Activated T-helper 17 cell treated with anti-CD3 and anti-CD28 coated beads, Interleukin-2, amount 50 U/mL, for 72 hours (primary cell): ENCODE data around the gene PTPRD. TPM values are rescaled to one million over a fixed set of nuclear protein-coding genes. Genes with fewer than 3 reads are reported as not detected.

ENCODE experiments used
- ATAC-seq: fragments of 150-1000 bp; cut with Tn5 transposase; replicated peaks from 2 replicates; pipeline ENCODE4 v1.10.0; 2021; ENCODE audit warnings: mild to moderate bottlenecking, moderate library complexity
- H3K27ac Mint-ChIP-seq: one replicate; pipeline ENCODE4 v1.8.0; 2022; ENCODE audit warnings: mixed read lengths
- H3K27me3 Mint-ChIP-seq: one replicate; pipeline ENCODE4 v1.8.0; 2022; ENCODE audit warnings: mixed read lengths
- H3K36me3 Mint-ChIP-seq: one replicate; pipeline ENCODE4 v1.8.0; 2022; ENCODE audit warnings: low read depth, mild to moderate bottlenecking, mixed read lengths
- H3K4me1 Mint-ChIP-seq: one replicate; pipeline ENCODE4 v1.8.0; 2022; ENCODE audit warnings: mixed read lengths
- H3K4me3 Mint-ChIP-seq: one replicate; pipeline ENCODE4 v1.8.0; 2022; ENCODE audit warnings: mild to moderate bottlenecking, mixed read lengths
- H3K9me3 Mint-ChIP-seq: one replicate; pipeline ENCODE4 v1.8.0; 2022; ENCODE audit warnings: mixed read lengths
- total RNA-seq, 2 donors: library from RNA; stranded (reverse); gene quantifications; one replicate each; pipeline ENCODE4 v1.2.3, GENCODE V29; 2022

Gene PTPRD
- total RNA-seq, 2 donors from 2014 or later = 0.04 TPM; not detected in 1

DNA sequence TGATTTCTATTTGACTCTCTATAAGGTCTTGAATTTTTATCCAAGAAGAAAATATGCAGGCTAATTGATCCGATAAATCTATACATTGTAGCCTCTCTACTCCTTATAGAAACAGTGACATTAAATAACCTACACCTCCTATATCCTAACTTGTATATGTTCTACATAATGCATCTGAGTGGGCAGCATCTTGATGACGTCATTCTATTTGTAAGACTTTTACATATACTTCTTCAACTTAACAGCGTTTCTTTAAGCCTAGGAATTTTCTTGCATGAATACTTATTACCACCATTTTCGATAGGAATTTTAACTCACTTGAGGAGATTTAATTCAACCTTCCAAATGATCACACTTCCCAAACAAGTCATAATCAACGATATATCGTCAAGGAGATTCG is 869.0 kb downstream of the PTPRD start:
- Mint-ChIP-seq H3K4me1 (no peaks in the 10 kb centered on the region), H3K9me3 (peaks cover 5% of the 10 kb centered on the region), H3K4me3 (no peak overlapping the region), H3K27ac (no peak overlapping the region), H3K36me3 (no peaks in the 10 kb centered on the region), H3K27me3 (no peaks in the 10 kb centered on the region)
- ATAC-seq = no peak

DNA sequence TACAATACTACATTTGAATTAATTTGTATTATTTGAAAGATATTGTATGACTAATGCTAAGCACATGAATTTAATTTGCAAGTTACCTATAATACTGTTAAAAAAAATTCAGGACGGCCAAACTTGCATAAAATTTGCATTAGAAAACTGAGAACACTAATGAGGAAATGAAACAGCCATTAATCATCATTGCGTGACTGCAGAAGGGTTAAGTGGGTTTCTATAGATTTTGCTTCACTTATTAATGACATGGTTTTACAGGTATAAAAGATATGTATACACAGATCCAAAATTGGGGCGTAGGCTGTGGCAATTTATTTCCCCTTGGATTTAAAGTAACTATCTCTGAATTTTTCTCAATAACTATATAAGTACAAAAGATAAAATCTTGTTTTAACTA is 882.6 kb downstream of the PTPRD start:
- Mint-ChIP-seq H3K4me1 (no peaks in the 10 kb centered on the region), H3K9me3 (peaks cover 3% of the 10 kb centered on the region), H3K27ac (no peak overlapping the region), H3K4me3 (no peak overlapping the region), H3K36me3 (no peaks in the 10 kb centered on the region), H3K27me3 (no peaks in the 10 kb centered on the region)
- ATAC-seq = no peak

DNA sequence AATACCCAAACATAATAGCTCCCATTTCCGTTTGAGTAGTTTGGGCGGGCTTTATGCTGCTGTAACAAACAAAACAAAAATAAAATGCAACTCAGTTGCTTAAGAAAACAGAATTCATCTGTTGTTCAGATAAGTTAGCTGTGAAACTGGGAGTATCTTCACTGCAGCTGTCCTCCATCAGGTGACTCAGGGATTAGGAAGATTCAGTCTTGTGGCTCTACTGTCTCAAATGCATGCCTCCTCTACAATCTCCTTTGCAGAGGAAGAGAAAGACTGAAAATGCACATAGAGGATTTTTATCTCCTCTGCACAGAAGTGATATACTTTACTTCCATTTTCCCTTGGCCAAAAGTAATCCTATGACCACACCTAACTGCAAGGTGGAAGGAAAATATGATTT is 883.7 kb downstream of the PTPRD start:
- no peaks in the 10 kb centered on the region for H3K4me1 Mint-ChIP-seq
- H3K27me3 Mint-ChIP-seq = no peaks in the 10 kb centered on the region
- no peak overlapping the region for H3K4me3 Mint-ChIP-seq
- no peak overlapping the region for H3K27ac Mint-ChIP-seq
- no peaks in the 10 kb centered on the region for H3K36me3 Mint-ChIP-seq
- H3K9me3 Mint-ChIP-seq = peaks cover 3% of the 10 kb centered on the region
- no peak for ATAC-seq

DNA sequence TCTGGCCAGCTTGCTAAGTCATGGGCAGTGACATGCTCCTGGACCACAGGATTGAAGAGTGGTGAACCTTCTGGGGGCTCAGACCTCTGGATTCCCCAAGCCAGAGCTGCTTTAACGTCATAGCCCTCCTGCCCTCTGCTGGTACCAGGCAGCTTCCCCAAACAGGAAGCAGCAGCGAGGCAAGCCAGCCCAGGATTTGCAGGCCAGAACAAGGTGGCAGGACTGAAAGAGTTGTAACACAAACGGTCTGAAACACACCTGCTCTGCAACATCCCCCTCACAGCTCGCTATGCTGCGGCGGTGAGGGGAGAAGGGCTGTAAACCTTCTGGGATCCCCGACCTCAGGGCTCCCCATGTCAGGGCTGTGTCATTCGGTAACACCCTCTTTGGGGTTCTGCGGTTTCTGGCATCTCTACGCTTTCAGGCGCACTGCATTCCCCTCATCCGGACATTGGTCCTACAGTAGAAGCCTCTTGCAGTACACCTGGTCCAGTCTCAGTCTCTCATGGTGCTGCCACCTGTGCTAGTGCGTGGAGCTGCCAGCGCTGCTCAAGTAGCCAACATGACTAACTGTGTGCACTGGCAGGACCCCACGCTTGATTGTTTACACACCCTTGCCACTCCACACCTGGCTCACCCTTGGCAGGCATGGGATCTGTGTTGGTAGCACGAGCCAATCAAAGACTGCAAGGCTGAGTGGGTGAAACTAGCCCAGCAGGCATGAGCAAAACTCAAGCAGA is 893.3 kb downstream of the PTPRD start:
- no peaks in the 10 kb centered on the region for H3K27me3 Mint-ChIP-seq
- H3K27ac Mint-ChIP-seq = no peak overlapping the region
- no peaks in the 10 kb centered on the region for H3K4me1 Mint-ChIP-seq
- H3K9me3 Mint-ChIP-seq = no peaks in the 10 kb centered on the region
- no peak for ATAC-seq
- no peak overlapping the region for H3K4me3 Mint-ChIP-seq
- no peaks in the 10 kb centered on the region for H3K36me3 Mint-ChIP-seq

DNA sequence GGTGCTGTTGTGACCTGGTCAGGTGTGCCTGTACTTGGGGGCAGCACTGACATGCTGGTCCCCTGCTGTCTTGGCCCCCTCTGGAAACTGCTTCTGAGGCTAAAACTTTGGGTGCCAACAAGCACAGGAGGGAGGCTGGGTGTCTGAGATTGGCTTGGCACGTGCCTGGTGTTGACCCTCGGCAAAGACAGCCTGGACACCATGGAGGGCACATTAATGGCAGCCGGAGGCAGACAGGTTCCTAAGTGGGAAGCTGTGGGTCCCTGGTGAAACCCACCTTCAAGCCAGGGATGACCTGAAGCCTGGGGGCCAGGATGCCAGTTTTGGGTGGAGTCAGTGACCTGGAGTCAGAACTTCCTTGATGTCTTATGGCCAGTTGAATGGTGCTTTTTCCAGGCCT is 894.1 kb downstream of the PTPRD start:
- ATAC-seq = no peak
- Mint-ChIP-seq H3K4me1 (no peaks in the 10 kb centered on the region), H3K27me3 (no peaks in the 10 kb centered on the region), H3K36me3 (no peaks in the 10 kb centered on the region), H3K27ac (no peak overlapping the region), H3K4me3 (no peak overlapping the region), H3K9me3 (no peaks in the 10 kb centered on the region)

DNA sequence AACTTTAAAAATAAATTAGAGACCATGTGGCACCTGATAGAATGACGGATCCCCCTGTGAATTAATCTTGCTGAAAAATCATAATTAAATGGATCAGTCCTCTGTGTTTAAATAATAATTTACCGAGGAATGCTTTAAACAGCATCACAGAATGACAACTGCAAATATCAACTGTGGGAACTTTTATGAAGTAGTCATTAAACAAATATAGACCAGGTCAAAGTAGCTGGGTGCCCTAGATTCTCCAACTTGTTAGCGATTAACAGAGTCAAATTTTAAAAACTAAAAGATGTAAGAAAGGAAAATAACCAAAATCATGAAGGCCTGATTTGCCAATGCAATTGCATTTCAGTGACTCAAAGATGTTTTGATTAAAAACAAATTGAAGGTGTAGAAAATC is 933.4 kb downstream of the PTPRD start:
- no peaks in the 10 kb centered on the region for H3K36me3 Mint-ChIP-seq
- no peak for ATAC-seq
- no peak overlapping the region for H3K27ac Mint-ChIP-seq
- H3K27me3 Mint-ChIP-seq = no peaks in the 10 kb centered on the region
- H3K4me3 Mint-ChIP-seq = no peak overlapping the region
- H3K9me3 Mint-ChIP-seq = peaks cover 4% of the 10 kb centered on the region
- H3K4me1 Mint-ChIP-seq = no peaks in the 10 kb centered on the region

DNA sequence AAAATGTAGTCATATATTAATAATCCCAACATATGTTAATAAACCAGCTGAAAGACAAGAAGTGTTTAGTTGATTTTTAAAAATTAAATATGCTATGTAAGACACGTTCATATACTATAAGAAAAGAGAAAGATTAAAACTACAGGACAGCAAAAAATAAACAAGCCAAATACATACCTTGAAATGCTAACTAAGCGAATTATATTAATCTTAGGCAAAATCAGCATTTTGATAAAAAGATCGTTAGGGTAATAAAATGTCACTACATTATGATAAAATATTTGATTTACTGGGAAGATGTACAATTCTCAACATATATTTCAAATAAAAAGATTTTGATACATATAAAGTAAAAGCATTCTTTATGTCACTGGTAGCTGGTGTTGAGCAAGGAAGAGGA is 938.3 kb downstream of the PTPRD start:
- H3K27ac Mint-ChIP-seq = no peak overlapping the region
- no peaks in the 10 kb centered on the region for H3K36me3 Mint-ChIP-seq
- H3K4me1 Mint-ChIP-seq = no peaks in the 10 kb centered on the region
- H3K4me3 Mint-ChIP-seq = no peak overlapping the region
- peaks cover 7% of the 10 kb centered on the region for H3K9me3 Mint-ChIP-seq
- no peaks in the 10 kb centered on the region for H3K27me3 Mint-ChIP-seq
- no peak for ATAC-seq

DNA sequence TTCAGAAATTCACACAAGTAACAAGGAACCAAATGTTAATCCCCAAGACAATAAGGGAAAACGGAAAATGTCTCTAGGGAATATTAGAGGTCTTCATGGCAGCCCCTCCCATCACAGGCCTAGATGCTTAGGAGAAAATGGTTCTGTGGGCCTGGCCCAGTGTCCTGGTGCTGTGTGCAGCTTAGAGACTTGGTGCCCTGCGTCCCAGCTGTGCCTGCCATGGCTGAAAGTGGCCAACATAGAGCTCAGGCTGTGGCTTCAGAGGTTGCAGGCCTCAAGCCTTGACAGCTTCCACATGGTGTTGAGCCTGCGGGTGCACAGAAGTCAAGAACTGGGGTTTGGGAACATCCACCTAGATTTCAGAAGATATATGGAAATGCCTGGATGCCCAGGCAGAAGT is 942.3 kb downstream of the PTPRD start:
- Mint-ChIP-seq H3K27me3 (no peaks in the 10 kb centered on the region), H3K4me3 (no peak overlapping the region), H3K27ac (no peak overlapping the region), H3K9me3 (peaks cover 7% of the 10 kb centered on the region), H3K4me1 (no peaks in the 10 kb centered on the region), H3K36me3 (no peaks in the 10 kb centered on the region)
- no peak for ATAC-seq

DNA sequence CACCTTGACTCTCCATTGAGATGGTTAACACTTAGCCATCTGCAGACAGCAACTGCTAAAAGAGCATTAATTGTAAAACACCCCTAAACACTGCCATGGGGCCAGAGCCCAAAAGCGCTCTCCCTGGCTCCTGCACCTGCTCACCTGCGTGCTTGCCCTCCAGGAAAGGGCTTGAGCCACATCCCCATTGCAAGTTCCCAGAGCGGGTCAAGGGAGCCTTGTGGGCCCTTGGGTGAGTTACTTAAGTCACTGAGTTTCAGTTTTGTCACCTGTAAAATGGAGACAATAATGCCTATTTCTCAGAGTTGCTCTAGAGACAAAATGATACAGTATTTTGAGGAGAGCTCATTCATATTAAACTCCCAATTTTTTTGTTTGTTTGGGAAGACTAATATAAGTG is 967.8 kb downstream of the PTPRD start:
- Mint-ChIP-seq H3K4me1 (no peaks in the 10 kb centered on the region), H3K27ac (no peak overlapping the region), H3K4me3 (no peak overlapping the region), H3K27me3 (no peaks in the 10 kb centered on the region), H3K9me3 (no peaks in the 10 kb centered on the region), H3K36me3 (no peaks in the 10 kb centered on the region)
- no peak for ATAC-seq

DNA sequence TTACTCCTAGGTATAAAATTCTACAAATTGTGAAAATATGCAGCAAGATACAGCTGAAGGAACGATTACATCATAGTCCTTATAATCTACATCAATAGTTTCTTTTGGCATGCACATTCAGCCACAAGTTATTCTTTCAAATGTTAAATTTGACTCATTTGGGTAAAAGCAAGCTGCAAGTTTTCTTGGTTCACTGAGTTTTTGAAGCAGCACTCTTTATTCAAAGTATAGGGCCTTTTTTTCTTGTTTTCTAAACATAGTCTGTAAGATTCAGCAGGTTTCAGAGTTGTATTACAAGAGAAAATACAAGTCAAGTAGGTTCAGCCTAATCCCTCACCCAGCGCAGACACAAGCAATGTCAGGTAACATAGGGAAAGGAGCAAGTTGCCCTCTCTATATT is 981.5 kb downstream of the PTPRD start:
- ATAC-seq = no peak
- Mint-ChIP-seq H3K27me3 (no peaks in the 10 kb centered on the region), H3K36me3 (no peaks in the 10 kb centered on the region)

DNA sequence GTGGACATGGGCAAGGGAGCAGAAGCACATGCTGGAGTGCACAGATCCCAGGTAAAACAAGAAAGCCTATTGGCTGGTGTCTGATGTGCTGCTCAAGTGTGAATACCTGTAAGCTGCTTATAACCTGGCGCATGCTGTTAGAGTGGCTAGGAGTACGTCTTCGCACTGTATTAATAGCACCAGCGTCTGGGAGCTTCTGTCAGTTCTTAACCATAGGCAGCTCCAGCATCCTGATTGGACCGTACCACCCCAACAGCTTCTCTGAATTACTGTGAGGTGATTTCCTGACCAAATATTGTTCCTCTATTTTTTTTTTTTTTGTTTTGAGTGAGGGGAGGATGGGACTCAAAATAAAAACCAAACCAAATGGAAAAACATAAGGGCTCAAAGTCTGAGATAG is 987.6 kb downstream of the PTPRD start:
- Mint-ChIP-seq H3K36me3 (no peaks in the 10 kb centered on the region), H3K27ac (no peak overlapping the region), H3K4me3 (no peak overlapping the region), H3K9me3 (peaks cover 8% of the 10 kb centered on the region), H3K4me1 (no peaks in the 10 kb centered on the region), H3K27me3 (no peaks in the 10 kb centered on the region)
- ATAC-seq = no peak

More for the DNA sequence above, 981.5 kb downstream of the PTPRD start:
- no peak overlapping the region for H3K4me3 Mint-ChIP-seq
- H3K27ac Mint-ChIP-seq = no peak overlapping the region
- H3K9me3 Mint-ChIP-seq = peaks cover 8% of the 10 kb centered on the region
- H3K4me1 Mint-ChIP-seq = no peaks in the 10 kb centered on the region

DNA sequence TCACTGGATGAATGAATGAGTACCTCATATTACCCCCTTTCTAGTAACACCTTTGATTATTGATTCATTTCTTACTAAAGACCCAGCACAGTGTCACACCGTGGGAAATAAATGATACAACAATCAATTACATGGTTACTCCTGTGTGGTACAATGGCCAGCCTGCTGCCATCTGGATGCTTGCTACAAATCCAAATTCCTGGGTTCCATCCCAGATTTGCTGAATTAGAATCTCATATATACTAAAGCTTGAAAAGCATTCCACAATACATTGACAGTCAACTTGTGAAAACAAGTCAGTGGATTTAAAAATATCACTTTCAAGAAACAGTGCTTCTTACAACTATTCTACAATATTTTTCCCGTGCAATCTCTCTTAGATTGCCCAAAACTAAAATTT is 989.3 kb downstream of the PTPRD start:
- ATAC-seq = no peak
- no peak overlapping the region for H3K4me3 Mint-ChIP-seq
- H3K9me3 Mint-ChIP-seq = peaks cover 3% of the 10 kb centered on the region
- no peak overlapping the region for H3K27ac Mint-ChIP-seq
- no peaks in the 10 kb centered on the region for H3K27me3 Mint-ChIP-seq
- H3K4me1 Mint-ChIP-seq = no peaks in the 10 kb centered on the region
- no peaks in the 10 kb centered on the region for H3K36me3 Mint-ChIP-seq

DNA sequence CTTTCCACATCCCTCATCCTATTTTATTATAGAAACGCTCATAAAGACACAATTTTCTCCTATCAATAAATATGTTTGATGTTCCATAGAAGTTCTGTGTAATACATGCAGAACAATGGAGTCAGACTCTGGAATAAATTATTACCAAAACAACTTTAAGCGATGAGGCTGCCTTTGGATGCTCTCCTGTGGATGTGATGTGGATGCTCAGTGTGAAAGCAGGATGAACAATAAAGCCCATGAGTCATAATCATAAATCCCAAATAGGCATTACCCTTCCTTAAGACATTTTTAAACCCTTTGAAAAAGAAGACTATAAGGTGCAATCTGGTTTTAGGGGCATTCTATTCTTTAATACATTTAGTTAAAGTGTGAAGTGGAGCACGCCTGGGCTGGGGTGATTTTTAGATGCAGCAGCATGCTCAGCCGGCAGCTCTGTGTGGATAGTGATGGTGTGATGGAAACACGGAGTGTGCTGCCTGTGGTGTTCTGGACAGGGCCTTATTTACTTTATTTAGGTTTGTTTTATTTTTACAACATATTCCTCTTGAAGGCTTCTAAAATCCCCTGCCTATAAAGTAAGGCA is 991.4 kb downstream of the PTPRD start:
- Mint-ChIP-seq H3K36me3 (no peaks in the 10 kb centered on the region), H3K27me3 (no peaks in the 10 kb centered on the region), H3K27ac (no peak overlapping the region), H3K4me3 (no peak overlapping the region), H3K4me1 (no peaks in the 10 kb centered on the region), H3K9me3 (peaks cover 5% of the 10 kb centered on the region)
- no peak for ATAC-seq

DNA sequence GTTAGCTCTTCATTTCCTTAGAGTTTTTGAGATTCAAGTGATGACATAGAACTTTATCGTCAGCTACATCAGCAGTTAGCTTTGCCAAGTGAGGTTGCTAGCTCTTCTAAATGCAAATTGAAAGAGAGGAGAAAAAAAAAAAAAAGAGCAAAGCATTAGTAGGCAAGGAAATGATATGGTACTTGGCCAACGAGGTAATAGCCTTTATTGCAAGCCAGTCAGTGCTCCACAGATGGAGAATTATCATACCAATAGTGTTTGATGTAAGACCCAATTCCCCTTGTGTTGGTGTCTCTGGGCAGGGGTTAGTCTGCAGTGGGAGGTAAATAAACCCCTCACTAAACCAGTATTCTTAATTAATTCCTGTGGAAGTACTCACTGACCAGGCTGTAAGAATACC is 992.1 kb downstream of the PTPRD start:
- H3K36me3 Mint-ChIP-seq = no peaks in the 10 kb centered on the region
- H3K27ac Mint-ChIP-seq = no peak overlapping the region
- no peaks in the 10 kb centered on the region for H3K4me1 Mint-ChIP-seq
- no peak overlapping the region for H3K4me3 Mint-ChIP-seq
- ATAC-seq = no peak
- H3K9me3 Mint-ChIP-seq = peaks cover 5% of the 10 kb centered on the region
- H3K27me3 Mint-ChIP-seq = no peaks in the 10 kb centered on the region

DNA sequence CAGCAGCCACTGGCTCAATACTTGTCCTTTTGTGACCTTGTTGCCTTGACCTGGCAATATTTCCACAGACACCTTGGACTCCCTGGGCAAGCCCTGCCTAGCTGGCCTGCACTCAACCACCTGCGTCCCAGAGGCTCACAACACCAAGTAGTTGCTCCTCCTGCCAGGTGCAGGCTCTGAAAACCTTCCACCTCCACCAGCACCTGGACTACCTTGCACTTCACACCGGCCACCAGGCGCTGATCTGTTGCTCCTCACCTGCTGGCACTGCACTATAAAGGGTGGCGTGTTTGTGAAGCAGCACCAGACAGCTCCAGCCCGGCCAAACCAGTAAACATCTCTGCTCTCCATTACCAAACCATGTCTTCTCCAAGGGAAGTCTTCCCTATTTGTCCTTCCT is 997.7 kb downstream of the PTPRD start:
- no peaks in the 10 kb centered on the region for H3K36me3 Mint-ChIP-seq
- no peaks in the 10 kb centered on the region for H3K27me3 Mint-ChIP-seq
- no peak overlapping the region for H3K4me3 Mint-ChIP-seq
- ATAC-seq = no peak
- no peaks in the 10 kb centered on the region for H3K4me1 Mint-ChIP-seq
- peaks cover 5% of the 10 kb centered on the region for H3K9me3 Mint-ChIP-seq
- no peak overlapping the region for H3K27ac Mint-ChIP-seq
